ENCODE results near the gene SCAF4. TPM values are rescaled to one million over a fixed set of nuclear protein-coding genes. Genes with fewer than 3 reads are reported as not detected.

The SCAF4 gene
- total and polyA plus RNA-seq, 4 donors = 11.3 to 29.7 (median 20.1) TPM

DNA sequence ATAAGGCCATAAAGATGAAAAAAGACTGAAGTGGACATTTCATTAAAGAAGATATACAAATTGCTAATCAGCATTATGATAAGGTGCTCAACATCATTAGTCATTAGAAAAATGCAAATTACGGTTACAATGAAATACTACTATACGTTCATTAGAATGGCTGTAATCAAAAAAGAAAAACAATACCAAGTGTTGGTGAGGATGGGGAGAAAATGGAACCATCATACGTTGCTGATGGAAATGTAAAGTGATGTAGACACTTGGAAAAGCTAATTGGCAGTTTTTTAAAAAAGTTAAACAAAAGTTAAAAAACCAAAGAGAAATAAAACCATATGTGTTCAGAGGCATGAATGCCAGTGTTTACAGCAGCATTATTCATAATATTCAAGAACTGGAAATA, 81.0 kb downstream of the SCAF4 start:
- Histone ChIP-seq H3K4me1 (ENCODE audit: control insufficient read depth in 5 of 5, insufficient read depth in 5 of 5, low read length in 5 of 5) (no peaks in the 10 kb centered on the region), H3K27me3 (ENCODE audit: control insufficient read depth in 3 of 3, insufficient read depth in 3 of 3, low read length in 2 of 3) (no peaks in the 10 kb centered on the region), H3K4me3 (no peak overlapping the region), H3K9me3 (ENCODE audit: control insufficient read depth in 4 of 4, insufficient read depth in 3 of 4, low read length in 3 of 4) (peaks cover 0 to 2% (median under 1%) of the 10 kb centered on the region in 4 donors), H3K36me3 (ENCODE audit: control insufficient read depth in 4 of 4, insufficient read depth in 4 of 4, low read length in 4 of 4) (no peaks in the 10 kb centered on the region), H3K27ac (ENCODE audit: low read depth in 1 of 2, low read length in 1 of 2) (no peak overlapping the region), H3K9ac (ENCODE audit: insufficient read depth in 1 of 2, low read length in 2 of 2) (no peak overlapping the region)
- 90 to 95% methylated on average over 3 of the region's 3 CpGs for WGBS, 2 donors
- DNase-seq (no peak), ATAC-seq (ENCODE audit: insufficient read depth, low FRiP score) (no peak)
- TF ChIP-seq, protein P1, sequence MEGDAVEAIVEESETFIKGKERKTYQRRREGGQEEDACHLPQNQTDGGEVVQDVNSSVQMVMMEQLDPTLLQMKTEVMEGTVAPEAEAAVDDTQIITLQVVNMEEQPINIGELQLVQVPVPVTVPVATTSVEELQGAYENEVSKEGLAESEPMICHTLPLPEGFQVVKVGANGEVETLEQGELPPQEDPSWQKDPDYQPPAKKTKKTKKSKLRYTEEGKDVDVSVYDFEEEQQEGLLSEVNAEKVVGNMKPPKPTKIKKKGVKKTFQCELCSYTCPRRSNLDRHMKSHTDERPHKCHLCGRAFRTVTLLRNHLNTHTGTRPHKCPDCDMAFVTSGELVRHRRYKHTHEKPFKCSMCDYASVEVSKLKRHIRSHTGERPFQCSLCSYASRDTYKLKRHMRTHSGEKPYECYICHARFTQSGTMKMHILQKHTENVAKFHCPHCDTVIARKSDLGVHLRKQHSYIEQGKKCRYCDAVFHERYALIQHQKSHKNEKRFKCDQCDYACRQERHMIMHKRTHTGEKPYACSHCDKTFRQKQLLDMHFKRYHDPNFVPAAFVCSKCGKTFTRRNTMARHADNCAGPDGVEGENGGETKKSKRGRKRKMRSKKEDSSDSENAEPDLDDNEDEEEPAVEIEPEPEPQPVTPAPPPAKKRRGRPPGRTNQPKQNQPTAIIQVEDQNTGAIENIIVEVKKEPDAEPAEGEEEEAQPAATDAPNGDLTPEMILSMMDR (IDR thresholded peaks at IDR 0.05; ENCODE audit: control extremely low read depth, extremely low read depth) = no peak

- no peak for DNase-seq
- Histone ChIP-seq H3K27ac (ENCODE audit: low read depth in 1 of 2, low read length in 1 of 2) (no peak overlapping the region), H3K4me1 (ENCODE audit: control insufficient read depth in 5 of 5, insufficient read depth in 5 of 5, low read length in 5 of 5) (no peaks in the 10 kb centered on the region), H3K9me3 (ENCODE audit: control insufficient read depth in 4 of 4, insufficient read depth in 3 of 4, low read length in 3 of 4) (peaks cover 0 to 2% (median under 1%) of the 10 kb centered on the region in 4 donors), H3K9ac (ENCODE audit: insufficient read depth in 1 of 2, low read length in 2 of 2) (no peak overlapping the region), H3K4me3 (no peak overlapping the region), H3K36me3 (ENCODE audit: control insufficient read depth in 4 of 4, insufficient read depth in 4 of 4, low read length in 4 of 4) (no peaks in the 10 kb centered on the region), H3K27me3 (ENCODE audit: control insufficient read depth in 3 of 3, insufficient read depth in 3 of 3, low read length in 2 of 3) (no peaks in the 10 kb centered on the region)
- WGBS, 2 donors = 89 to 90% methylated on average over 3 of the region's 3 CpGs
- no peak for ATAC-seq (ENCODE audit: insufficient read depth, low FRiP score)
- TF ChIP-seq, protein P1 (IDR thresholded peaks at IDR 0.05; ENCODE audit: control extremely low read depth, extremely low read depth) = no peak
These were observed 84.3 kb downstream of the SCAF4 start for GRCh38 chr21:31647650-31648049.

- H3K4me1 ChIP-seq (ENCODE audit: control insufficient read depth in 5 of 5, insufficient read depth in 5 of 5, low read length in 5 of 5) = no peaks in the 10 kb centered on the region
- DNase-seq = no peak
- H3K9me3 ChIP-seq (ENCODE audit: control insufficient read depth in 4 of 4, insufficient read depth in 3 of 4, low read length in 3 of 4) = no peaks in the 10 kb centered on the region
- H3K27me3 ChIP-seq (ENCODE audit: control insufficient read depth in 3 of 3, insufficient read depth in 3 of 3, low read length in 2 of 3) = no peaks in the 10 kb centered on the region
- no peak overlapping the region for H3K9ac ChIP-seq (ENCODE audit: insufficient read depth in 1 of 2, low read length in 2 of 2)
- 62 to 67% methylated on average over 4 of the region's 4 CpGs for WGBS, 2 donors
- no peak overlapping the region for H3K27ac ChIP-seq (ENCODE audit: low read depth in 1 of 2, low read length in 1 of 2)
- no peaks in the 10 kb centered on the region for H3K36me3 ChIP-seq (ENCODE audit: control insufficient read depth in 4 of 4, insufficient read depth in 4 of 4, low read length in 4 of 4)
- TF ChIP-seq, protein P1 (IDR thresholded peaks at IDR 0.05; ENCODE audit: control extremely low read depth, extremely low read depth) = no peak
- H3K4me3 ChIP-seq = no peak overlapping the region
- ATAC-seq (ENCODE audit: insufficient read depth, low FRiP score) = no peak
These were observed 87.3 kb downstream of the SCAF4 start for GRCh38 chr21:31644643-31645042.

- ATAC-seq (ENCODE audit: insufficient read depth, low FRiP score) (no peak), DNase-seq (no peak)
- Histone ChIP-seq H3K4me1 (ENCODE audit: control insufficient read depth in 5 of 5, insufficient read depth in 5 of 5, low read length in 5 of 5) (no peaks in the 10 kb centered on the region), H3K36me3 (ENCODE audit: control insufficient read depth in 4 of 4, insufficient read depth in 4 of 4, low read length in 4 of 4) (no peaks in the 10 kb centered on the region), H3K4me3 (no peak overlapping the region), H3K27ac (ENCODE audit: low read depth in 1 of 2, low read length in 1 of 2) (no peak overlapping the region), H3K27me3 (ENCODE audit: control insufficient read depth in 3 of 3, insufficient read depth in 3 of 3, low read length in 2 of 3) (no peaks in the 10 kb centered on the region), H3K9ac (ENCODE audit: insufficient read depth in 1 of 2, low read length in 2 of 2) (no peak overlapping the region), H3K9me3 (ENCODE audit: control insufficient read depth in 4 of 4, insufficient read depth in 3 of 4, low read length in 3 of 4) (peaks cover 0 to 5% (median 0%) of the 10 kb centered on the region in 4 donors)
- TF ChIP-seq, protein P1 (IDR thresholded peaks at IDR 0.05; ENCODE audit: control extremely low read depth, extremely low read depth) = no peak
- WGBS, 2 donors = 94 to 95% methylated on average over 12 of the region's 12 CpGs
These were observed 90.4 kb downstream of the SCAF4 start for GRCh38 chr21:31641416-31641922.

All from lung (tissue), 12 donors.